Liver (tissue), 3 donors: ENCODE measurements around the gene PSD.

Experiments used
- CTCF ChIP-seq: fragments of 150-350 bp; IDR thresholded peaks from 2 replicates; pipeline ENCODE4 v1.5.1; 2017; ENCODE audit warnings: improper control_type of control experiment, low read depth, low read length; ENCODE audit not compliant: missing input control
- EGR1 ChIP-seq, 2 donors: IDR thresholded peaks; 2 replicates each; pipeline ENCODE4 v1.6.1; 2016 to 2018; ENCODE audit warnings: antibody characterized with exemption in 2 of 2, low read depth in 2 of 2
- GABPA ChIP-seq, 2 donors: IDR thresholded peaks in 1 of 2; conservative IDR thresholded peaks in 1 of 2; 2 replicates each; pipeline ENCODE4 v1.6.1; 2016; ENCODE audit warnings: antibody characterized with exemption in 2 of 2, mild to moderate bottlenecking in 1 of 2, moderate library complexity in 1 of 2
- JUND ChIP-seq, 2 donors: IDR thresholded peaks; 2 replicates each; pipeline ENCODE4 v1.6.1; 2016; ENCODE audit warnings: antibody characterized with exemption in 2 of 2
- MAX ChIP-seq: IDR thresholded peaks from 2 replicates; pipeline ENCODE4 v1.6.1; 2016; ENCODE audit warnings: antibody characterized with exemption
- RAD21 ChIP-seq, 2 donors: IDR thresholded peaks; 2 replicates each; pipeline ENCODE4 v1.6.1; 2016; ENCODE audit warnings: antibody characterized with exemption in 2 of 2, mild to moderate bottlenecking in 2 of 2
- REST ChIP-seq: IDR thresholded peaks from 2 replicates; pipeline ENCODE4 v1.6.1; 2016; ENCODE audit warnings: antibody characterized with exemption, mild to moderate bottlenecking
- SP1 ChIP-seq: IDR thresholded peaks from 2 replicates; pipeline ENCODE4 v1.6.1; 2018; ENCODE audit warnings: antibody characterized with exemption, mild to moderate bottlenecking
- TAF1 ChIP-seq: conservative IDR thresholded peaks from 2 replicates; pipeline ENCODE4 v1.6.1; 2016; ENCODE audit warnings: antibody characterized with exemption, mild to moderate bottlenecking
- YY1 ChIP-seq: IDR thresholded peaks from 2 replicates; pipeline ENCODE4 v1.6.1; 2016; ENCODE audit warnings: antibody characterized with exemption, mild to moderate bottlenecking
- donor health status: healthy.
- donor health status: healthy.

GRCh38 chr10:102460836-102461186 is 42.2 kb upstream of the PSD start:
- TF ChIP-seq CTCF, result no peak
- TF ChIP-seq TAF1, result no peak
- TF ChIP-seq JUND (IDR thresholded peaks at IDR 0.05), result no peak
- no peak for TF ChIP-seq EGR1 (IDR thresholded peaks at IDR 0.05; ENCODE audit: low read depth in 2 of 2)
- TF ChIP-seq MAX, result no peak
- no peak for TF ChIP-seq GABPA (IDR thresholded peaks at IDR 0.05 in 1 of 2, conservative IDR thresholded peaks at IDR 0.05 in 1 of 2)
- TF ChIP-seq SP1, result no peak
- TF ChIP-seq RAD21 (IDR thresholded peaks at IDR 0.05), result no peak
- no peak for TF ChIP-seq YY1
- TF ChIP-seq REST, result no peak
